GM23338 (cell line): ENCODE measurements around the gene RNF207. TPM values are rescaled to one million over a fixed set of nuclear protein-coding genes. Genes with fewer than 3 reads are reported as not detected.

ENCODE experiments used
- ATAC-seq: fragments of 200-7000 bp; cut with Tn5 transposase; 3 replicates; pipeline ENCODE4 v1.9.1; 2020
- DNase-seq: peaks from one replicate; pipeline ENCODE4 v3.0.0-alpha.2; 2015; ENCODE audit warnings: low spot score
- H2AFZ ChIP-seq: fragments of 200-600 bp; sonication (generic); 2 replicates; pipeline ENCODE4 v1.8.0; 2016; ENCODE audit warnings: antibody characterized with exemption, mild to moderate bottlenecking, moderate library complexity
- H3F3A ChIP-seq: fragments of 200-600 bp; sonication (generic); replicated peaks from 2 replicates; pipeline ENCODE4 v1.8.0; 2017; ENCODE audit warnings: antibody characterized with exemption, mixed run types, low read depth
- H3K27ac ChIP-seq: fragments of 200-600 bp; sonication (generic); 2 replicates; pipeline ENCODE4 v1.6.1; 2016; ENCODE audit warnings: low read depth
- H3K27me3 ChIP-seq: fragments of 200-600 bp; sonication (generic); 2 replicates; pipeline ENCODE4 v1.8.0; 2016; ENCODE audit warnings: mild to moderate bottlenecking, mixed run types, moderate library complexity; ENCODE audit not compliant: insufficient read depth
- H3K36me3 ChIP-seq: fragments of 200-600 bp; sonication (generic); 2 replicates; pipeline ENCODE4 v1.8.0; 2016; ENCODE audit warnings: mild to moderate bottlenecking; ENCODE audit not compliant: insufficient read depth
- H3K4me1 ChIP-seq: fragments of 200-600 bp; sonication (generic); 2 replicates; pipeline ENCODE4 v1.8.0; 2016; ENCODE audit warnings: mild to moderate bottlenecking, moderate library complexity; ENCODE audit not compliant: insufficient read depth
- H3K4me2 ChIP-seq: fragments of 200-600 bp; sonication (generic); 2 replicates; pipeline ENCODE4 v1.7.1; 2017; ENCODE audit warnings: mixed run types
- H3K4me3 ChIP-seq: fragments of 200-600 bp; sonication (generic); 2 replicates; pipeline ENCODE4 v1.6.1; 2016; ENCODE audit warnings: mixed run types
- H3K79me2 ChIP-seq: fragments of 200-600 bp; sonication (generic); replicated peaks from 2 replicates; pipeline ENCODE4 v1.8.0; 2017; ENCODE audit warnings: mild to moderate bottlenecking; ENCODE audit not compliant: insufficient read depth
- H3K9me2 ChIP-seq: fragments of 200-600 bp; sonication (generic); 2 replicates; pipeline ENCODE4 v1.8.0; 2017; ENCODE audit not compliant: insufficient read depth
- H4K20me1 ChIP-seq: fragments of 200-600 bp; sonication (generic); replicated peaks from 2 replicates; pipeline ENCODE4 v1.8.0; 2017; ENCODE audit warnings: mild to moderate bottlenecking; ENCODE audit not compliant: insufficient read depth
- H3K27ac Mint-ChIP-seq: 2 replicates; pipeline ENCODE4 v1.8.0; 2020; ENCODE audit warnings: inconsistent platforms, mild to moderate bottlenecking, moderate library complexity, mixed read lengths
- H3K27me3 Mint-ChIP-seq: 3 replicates; pipeline ENCODE4 v1.8.0; 2022; ENCODE audit warnings: low read depth, mild to moderate bottlenecking, moderate library complexity, mixed read lengths, inconsistent platforms; ENCODE audit not compliant: insufficient read depth, poor library complexity
- H3K36me3 Mint-ChIP-seq: 3 replicates; pipeline ENCODE4 v1.8.0; 2021; ENCODE audit warnings: low read depth, mild to moderate bottlenecking, inconsistent platforms, moderate library complexity, mixed read lengths
- H3K4me1 Mint-ChIP-seq: 3 replicates; pipeline ENCODE4 v1.8.0; 2020; ENCODE audit warnings: mild to moderate bottlenecking, inconsistent platforms, mixed read lengths
- H3K4me3 Mint-ChIP-seq: 3 replicates; pipeline ENCODE4 v1.8.0; 2021; ENCODE audit warnings: moderate library complexity, mild to moderate bottlenecking, inconsistent platforms, mixed read lengths
- H3K9me3 Mint-ChIP-seq: 3 replicates; pipeline ENCODE4 v1.8.0; 2020; ENCODE audit warnings: moderate library complexity, mild to moderate bottlenecking, inconsistent platforms, mixed read lengths
- CTCF ChIP-seq, 2 experiments: fragments of 200-600 bp in 1 of 2; sonication (generic) in 1 of 2; conservative IDR thresholded peaks; 2 replicates each; pipeline versions ENCODE4 v1.5.1 to v1.6.1; 2016 to 2017; ENCODE audit warnings: antibody characterized with exemption in 2 of 2, low read depth in 2 of 2, mild to moderate bottlenecking in 2 of 2, moderate library complexity in 1 of 2
- ETS1 ChIP-seq: IDR thresholded peaks from 2 replicates; pipeline ENCODE4 v1.6.1; 2016; ENCODE audit warnings: antibody characterized with exemption
- EZH2 ChIP-seq: fragments of 200-600 bp; sonication (generic); IDR thresholded peaks from one replicate; pipeline ENCODE4 v1.8.0; 2017; ENCODE audit warnings: antibody characterized with exemption, mild to moderate bottlenecking, low read depth; ENCODE audit not compliant: unreplicated experiment
- EZH2phosphoT487 ChIP-seq: fragments of 200-600 bp; sonication (generic); IDR thresholded peaks from one replicate; pipeline ENCODE4 v1.8.1; 2018; ENCODE audit warnings: antibody characterized with exemption; ENCODE audit not compliant: unreplicated experiment
- JUNB ChIP-seq: IDR thresholded peaks from one replicate; pipeline ENCODE4 v1.6.1; 2016; ENCODE audit warnings: antibody characterized with exemption; ENCODE audit not compliant: unreplicated experiment
- NANOG ChIP-seq: IDR thresholded peaks from 2 replicates; pipeline ENCODE4 v1.6.1; 2016; ENCODE audit warnings: antibody characterized with exemption, borderline replicate concordance
- POLR2AphosphoS5 ChIP-seq: IDR thresholded peaks from 2 replicates; pipeline ENCODE4 v1.6.1; 2016; ENCODE audit warnings: antibody characterized with exemption, low read depth
- REST ChIP-seq: IDR thresholded peaks from one replicate; pipeline ENCODE4 v1.6.1; 2018; ENCODE audit warnings: antibody characterized with exemption; ENCODE audit not compliant: unreplicated experiment
- ZNF114 ChIP-seq: fragments of 250-450 bp; sonication (Bioruptor Pico); IDR thresholded peaks from 2 replicates; pipeline ENCODE4 v1.5.0; 2020; ENCODE audit warnings: mild to moderate bottlenecking, moderate library complexity
- ZNF462 ChIP-seq: fragments of 250-450 bp; sonication (Bioruptor Pico); IDR thresholded peaks from 2 replicates; pipeline ENCODE4 v1.5.0; 2020; ENCODE audit warnings: mild to moderate bottlenecking, moderate library complexity
- polyA plus RNA-seq: library from polyadenylated mRNA; unstranded; fragments of >200 nt; fragmentation: Nextera tagmentation; extraction: Ambion mirVana; gene quantifications from 2 replicates; pipeline ENCODE4 v1.2.1, GENCODE V29; 2016
- total RNA-seq: library from RNA; depleted of rRNA; stranded (reverse); fragments of >200 nt; shearing (Covaris generic); gene quantifications from 2 replicates; pipeline ENCODE4 v1.2.3, GENCODE V29; 2014

Gene RNF207
- total and polyA plus RNA-seq, 2 experiments from 2014 or later = 1.7 to 2.9 TPM

- no peak for TF ChIP-seq ZNF462 (CRISPR knock-in tag)
Observed at GRCh38 chr1:6253380-6253779, 47.5 kb downstream of the RNF207 start (continued).

GRCh38 chr1:6254691-6255090 is 48.8 kb downstream of the RNF207 start:
- Histone ChIP-seq H2AFZ (no peak overlapping the region), H3K4me2 (no peak overlapping the region), H3K79me2 (no peaks in the 10 kb centered on the region), H3K27ac (no peak overlapping the region), H3K4me3 (no peak overlapping the region), H3K9me2 (no peaks in the 10 kb centered on the region), H3F3A (0 out of 2 replicates have a peak, but pooled peaks cover 8% of the 10 kb centered on the region), H3K27me3 (peaks cover 32% of the 10 kb centered on the region), H4K20me1 (no peaks in the 10 kb centered on the region; the same call in 1 of the 2 replicates), H3K36me3 (no peaks in the 10 kb centered on the region), H3K4me1 (no peaks in the 10 kb centered on the region)
- DNase-seq (no peak), ATAC-seq (no peak)
- H3K4me3 Mint-ChIP-seq = no peak overlapping the region
- H3K4me1 Mint-ChIP-seq = peaks cover 5% of the 10 kb centered on the region; the same call in 1 of the 3 replicates
- no peak overlapping the region for H3K27ac Mint-ChIP-seq
- no peaks in the 10 kb centered on the region; the same call in 2 of the 3 replicates for H3K9me3 Mint-ChIP-seq
- peaks cover 38% of the 10 kb centered on the region for H3K27me3 Mint-ChIP-seq
- no peak for TF ChIP-seq ZNF114 (CRISPR knock-in tag)
- TF ChIP-seq POLR2AphosphoS5 = no peak
- no peak for TF ChIP-seq EZH2phosphoT487
- no peak for TF ChIP-seq ETS1
- no peak for TF ChIP-seq CTCF (conservative IDR thresholded peaks at IDR 0.05; ENCODE audit: low read depth in 2 of 2)
- no peak for TF ChIP-seq NANOG
- no peak for TF ChIP-seq JUNB
- no peak for TF ChIP-seq EZH2
- TF ChIP-seq REST = no peak
- H3K36me3 Mint-ChIP-seq = no peaks in the 10 kb centered on the region; the same call in 2 of the 3 replicates
